H1 (cell line): Measurements from ENCODE around the gene CKAP5. TPM values are rescaled to one million over a fixed set of nuclear protein-coding genes. Genes with fewer than 3 reads are reported as not detected.

ENCODE experiments used
- CTCF ChIA-PET: fragments of 300-600 bp; sonication (Branson Sonifier 250); formaldehyde crosslinking; loops from one replicate; lab custom pipeline; 2021; ENCODE audit not compliant: partially characterized antibody; lab: Charles Lee
- POLR2A ChIA-PET: fragments of 300-600 bp; sonication (Branson Sonifier 250); formaldehyde crosslinking; loops from one replicate; lab custom pipeline; 2021; ENCODE audit warnings: inconsistent platforms; ENCODE audit not compliant: partially characterized antibody; lab: Charles Lee
- DNase-seq, 2 experiments: peaks; one replicate each; pipeline versions ENCODE4 v3.0.0 to v3.0.0-alpha.2; 2010 to 2022; ENCODE audit warnings: low spot score in 2 of 2, low read depth in 1 of 2, mixed read lengths in 1 of 2
- FAIRE-seq: peaks from 2 replicates; lab custom pipeline; 2011; peaks lifted over from hg19 to GRCh38; lab: Jason Lieb, UNC
- H2AFZ ChIP-seq: 2 replicates; pipeline ENCODE4 v1.8.1; 2012; ENCODE audit warnings: low read length, inconsistent platforms
- H2AK5ac ChIP-seq: 2 replicates; pipeline ENCODE4 v1.6.1; 2013; ENCODE audit warnings: low read depth, low read length
- H2BK120ac ChIP-seq: replicated peaks from 2 replicates; pipeline ENCODE3; 2013; ENCODE audit warnings: low read depth, low read length, inconsistent platforms
- H2BK12ac ChIP-seq: 2 replicates; pipeline ENCODE4 v1.6.1; 2013; ENCODE audit warnings: low read depth, low read length
- H2BK15ac ChIP-seq: 2 replicates; pipeline ENCODE4 v1.6.1; 2013; ENCODE audit warnings: low read length
- H2BK20ac ChIP-seq: 2 replicates; pipeline ENCODE4 v1.6.1; 2013; ENCODE audit warnings: low read length
- H2BK5ac ChIP-seq: 2 replicates; pipeline ENCODE4 v1.6.1; 2013; ENCODE audit warnings: low read depth, low read length
- H3K14ac ChIP-seq: 2 replicates; pipeline ENCODE4 v1.6.1; 2013; ENCODE audit warnings: inconsistent platforms; ENCODE audit not compliant: insufficient read length
- H3K18ac ChIP-seq: 2 replicates; pipeline ENCODE4 v1.6.1; 2013; ENCODE audit warnings: low read length; ENCODE audit errors: extremely low read depth
- H3K23ac ChIP-seq: 2 replicates; pipeline ENCODE4 v1.6.1; 2013; ENCODE audit warnings: inconsistent platforms; ENCODE audit not compliant: insufficient read length
- H3K23me2 ChIP-seq: 2 replicates; pipeline ENCODE4 v1.6.1; 2013; ENCODE audit warnings: low read depth, low read length
- H3K27ac ChIP-seq: 2 replicates; pipeline ENCODE4 v1.6.1; 2011; ENCODE audit warnings: low read depth, low read length, inconsistent platforms
- H3K27me3 ChIP-seq, 4 experiments: replicated peaks in 1 of 4; 1 replicate in 1 of 4; 2 replicates in 3 of 4; pipeline versions ENCODE4 v1.6.1 to v1.8.1; 2011 to 2013; ENCODE audit warnings: low read length in 3 of 4, mild to moderate bottlenecking in 3 of 4, inconsistent platforms in 2 of 4, mixed read lengths in 2 of 4, moderate library complexity in 1 of 4; ENCODE audit not compliant: control insufficient read depth in 3 of 4, insufficient read depth in 3 of 4; ENCODE audit errors: extremely low read depth in 1 of 4
- H3K36me3 ChIP-seq, 4 experiments: 2 replicates each; pipeline versions ENCODE4 v1.6.1 to v1.8.1; 2011 to 2013; ENCODE audit warnings: mild to moderate bottlenecking in 4 of 4, low read length in 3 of 4, moderate library complexity in 2 of 4, control low read depth in 1 of 4, inconsistent platforms in 1 of 4; ENCODE audit not compliant: insufficient read depth in 4 of 4, control insufficient read depth in 2 of 4
- H3K4ac ChIP-seq: replicated peaks from 2 replicates; pipeline ENCODE3; 2013; ENCODE audit warnings: low read length, low read depth, mixed read lengths, inconsistent platforms; ENCODE audit not compliant: insufficient read length
- H3K4me1 ChIP-seq, 4 experiments: replicated peaks in 1 of 4; 1 replicate in 1 of 4; 2 replicates in 3 of 4; pipeline versions ENCODE4 v1.6.1 to v1.8.1; 2011 to 2013; ENCODE audit warnings: low read length in 3 of 4, inconsistent platforms in 2 of 4, mixed read lengths in 1 of 4; ENCODE audit not compliant: insufficient read depth in 4 of 4, control insufficient read depth in 3 of 4
- H3K4me2 ChIP-seq, 2 experiments: 2 replicates each; pipeline versions ENCODE4 v1.6.1 to v1.8.1; 2011 to 2013; ENCODE audit warnings: low read depth in 2 of 2, low read length in 2 of 2, control low read depth in 1 of 2, inconsistent platforms in 1 of 2, mild to moderate bottlenecking in 1 of 2; ENCODE audit not compliant: insufficient read depth in 1 of 2
- H3K4me3 ChIP-seq, 4 experiments: fragments of 200-600, 300-600 bp in 1 of 4; sonication (generic), shearing (Covaris generic), sonication (Bioruptor Twin) in 1 of 4; 2 replicates each; pipeline versions ENCODE4 v1.5.1 to v1.8.1; 2011 to 2016; ENCODE audit warnings: low read length in 4 of 4, low read depth in 3 of 4, control low read depth in 2 of 4, inconsistent platforms in 2 of 4, mild to moderate bottlenecking in 2 of 4, mixed read lengths in 1 of 4, moderate library complexity in 1 of 4; ENCODE audit not compliant: insufficient read depth in 2 of 4; ENCODE audit errors: extremely low read depth in 1 of 4
- H3K56ac ChIP-seq: replicated peaks from 2 replicates; pipeline ENCODE3; 2013; ENCODE audit warnings: low read depth, mild to moderate bottlenecking, mixed read lengths, low read length, inconsistent platforms; ENCODE audit not compliant: insufficient read length
- H3K79me1 ChIP-seq: 2 replicates; pipeline ENCODE4 v1.6.1; 2013; ENCODE audit warnings: low read depth, low read length, control low read depth
- H3K79me2 ChIP-seq, 2 experiments: 2 replicates each; pipeline versions ENCODE4 v1.6.1 to v1.8.1; 2012 to 2013; ENCODE audit warnings: low read length in 2 of 2, mild to moderate bottlenecking in 2 of 2, inconsistent platforms in 1 of 2; ENCODE audit not compliant: insufficient read depth in 2 of 2, control insufficient read depth in 1 of 2
- H3K9ac ChIP-seq, 4 experiments: replicated peaks in 1 of 4; 1 replicate in 1 of 4; 2 replicates in 3 of 4; pipeline versions ENCODE4 v1.6.1 to v1.8.1; 2011 to 2013; ENCODE audit warnings: low read depth in 3 of 4, low read length in 3 of 4, control low read depth in 2 of 4, mild to moderate bottlenecking in 2 of 4, moderate library complexity in 2 of 4, inconsistent platforms in 1 of 4; ENCODE audit errors: extremely low read depth in 1 of 4
- H3K9me3 ChIP-seq, 2 experiments: 2 replicates each; pipeline versions ENCODE4 v1.6.1 to v1.8.1; 2012 to 2013; ENCODE audit warnings: mild to moderate bottlenecking in 2 of 2, moderate library complexity in 2 of 2, control low read depth in 1 of 2, inconsistent platforms in 1 of 2, low read depth in 1 of 2, low read length in 1 of 2, mixed read lengths in 1 of 2; ENCODE audit not compliant: insufficient read depth in 2 of 2
- H4K20me1 ChIP-seq, 2 experiments: replicated peaks in 1 of 2; 2 replicates each; pipeline versions ENCODE3 to v1.8.1; 2011 to 2013; ENCODE audit warnings: inconsistent platforms in 2 of 2, low read length in 2 of 2, mild to moderate bottlenecking in 1 of 2; ENCODE audit not compliant: insufficient read depth in 2 of 2, control insufficient read depth in 1 of 2
- H4K5ac ChIP-seq: 2 replicates; pipeline ENCODE4 v1.6.1; 2013; ENCODE audit warnings: low read length, low read depth, mixed read lengths, inconsistent platforms; ENCODE audit not compliant: insufficient read length
- H4K8ac ChIP-seq: 2 replicates; pipeline ENCODE4 v1.8.0; 2013; ENCODE audit warnings: mild to moderate bottlenecking, moderate library complexity, low read length, inconsistent platforms; ENCODE audit not compliant: insufficient read depth; ENCODE audit errors: extremely low read depth
- H4K91ac ChIP-seq: replicated peaks from 2 replicates; pipeline ENCODE3; 2013; ENCODE audit warnings: low read length, mixed read lengths, inconsistent platforms; ENCODE audit not compliant: insufficient read length
- BCL11A ChIP-seq, 2 experiments: IDR thresholded peaks; one replicate each; pipeline ENCODE4 v1.6.1; 2011; ENCODE audit warnings: low read depth in 2 of 2, low read length in 2 of 2, mild to moderate bottlenecking in 2 of 2
- CBX5 ChIP-seq: fragments of 300-800, 300-1000 bp; sonication (generic); IDR thresholded peaks from 2 replicates; pipeline ENCODE4 v1.7.1; 2016; ENCODE audit warnings: antibody characterized with exemption, low read length, low read depth
- CEBPB ChIP-seq: IDR thresholded peaks from 2 replicates; pipeline ENCODE4 v1.6.1; 2012; ENCODE audit warnings: low read depth, low read length
- CHD1 ChIP-seq: IDR thresholded peaks from 2 replicates; pipeline ENCODE4 v1.6.1; 2012; ENCODE audit warnings: low read depth, low read length, improper control_type of control experiment
- GTF2F1 ChIP-seq: IDR thresholded peaks from 2 replicates; pipeline ENCODE4 v1.6.1; 2012; ENCODE audit warnings: low read depth, low read length, improper control_type of control experiment, borderline replicate concordance
- NRF1 ChIP-seq: IDR thresholded peaks from 2 replicates; pipeline ENCODE4 v1.6.1; 2011; ENCODE audit warnings: mild to moderate bottlenecking, low read depth, low read length, improper control_type of control experiment
- SIN3A ChIP-seq, 2 experiments: IDR thresholded peaks in 1 of 2; conservative IDR thresholded peaks in 1 of 2; 2 replicates each; pipeline ENCODE4 v1.6.1; 2011 to 2012; ENCODE audit warnings: low read length in 2 of 2, improper control_type of control experiment in 1 of 2, low read depth in 1 of 2, mild to moderate bottlenecking in 1 of 2
- TEAD4 ChIP-seq: IDR thresholded peaks from 2 replicates; pipeline ENCODE4 v1.6.1; 2012; ENCODE audit warnings: low read depth, low read length, inconsistent platforms, mixed read lengths
- YY1 ChIP-seq: IDR thresholded peaks from 2 replicates; pipeline ENCODE4 v1.6.1; 2011; ENCODE audit warnings: low read depth, mild to moderate bottlenecking, low read length
- WGBS, 2 experiments: shearing (Covaris generic) in 1 of 2; methylation state at CpG; one replicate each; pipeline versions ENCODE4 v1.1.6 to v1.1.7; 2013 to 2015; ENCODE audit warnings: low lambda C conversion rate in 2 of 2, mixed read lengths in 2 of 2, inconsistent platforms in 1 of 2, low coverage in 1 of 2, missing lambda C conversion rate in 1 of 2; ENCODE audit not compliant: insufficient replicate concordance in 2 of 2, insufficient coverage in 1 of 2, insufficient read length in 1 of 2; ENCODE audit errors: extremely low coverage in 1 of 2, missing lambda C conversion rate in 1 of 2; 5-methylcytosine and 5-hydroxymethylcytosine counted together
- polyA plus RNA-seq, 7 experiments: library from polyadenylated mRNA; depleted of rRNA in 3 of 7; stranded (reverse) in 5 of 7; unstranded in 2 of 7; fragments of >200 nt in 5 of 7; fragments of 200-250 nt in 2 of 7; gene quantifications; 1 replicate in 5 of 7; 2 replicates in 1 of 7; 4 replicates in 1 of 7; pipeline versions ENCODE4 v1.2.1 to v1.2.3, GENCODE V29; 2011 to 2013; ENCODE audit warnings: missing spikeins in 2 of 7, mixed read lengths in 2 of 7
- total RNA-seq: library from RNA; stranded (reverse); fragmentation: NEBNext Ultra II Directional; extraction: Animal tissue kit (Norgen Biotek cat#: 25700); gene quantifications from 2 replicates; pipeline ENCODE4 v1.2.1, GENCODE V29; 2021

The CKAP5 gene
- total and polyA plus RNA-seq, 2 of the 8 experiments (the other 6 are each of a cell fraction or from before 2014, with no cell fraction given) = 64.8 to 185 TPM

GRCh38 chr11:46705070-46705688 is 140.9 kb downstream of the CKAP5 start:
- H3K79me2 ChIP-seq = peaks cover 3 to 12% of the 10 kb centered on the region in 2 experiments; a peak in 2 of 4 replicates
- no peak overlapping the region for H3K27ac ChIP-seq
- H3K9ac ChIP-seq = no peak overlapping the region
- DNase-seq (no peak), FAIRE-seq (no peak)
- H4K8ac ChIP-seq = no peak overlapping the region
- peaks cover 18 to 41% (median 33%) of the 10 kb centered on the region in 4 experiments for H3K36me3 ChIP-seq
- H3K23me2 ChIP-seq = peaks cover 6% of the 10 kb centered on the region; the same call in 1 of the 2 replicates
- H2BK20ac ChIP-seq = no peak overlapping the region
- no peak overlapping the region for H2AFZ ChIP-seq
- H2BK120ac ChIP-seq = no peak overlapping the region
- CTCF ChIA-PET = interaction anchor here (1.3 kb wide), 1 partner anchor 11 kb away, joined by 3 read pairs; no protein-coding TSS in a partner anchor
- TF ChIP-seq CEBPB (no peak), SIN3A (conservative IDR thresholded peaks at IDR 0.05 in 1 of 2, IDR thresholded peaks at IDR 0.05 in 1 of 2; ENCODE audit: low read depth in 1 of 2, low read length in 2 of 2) (no peak), CHD1 (no peak), CBX5 (no peak), NRF1 (no peak), YY1 (no peak), TEAD4 (no peak), BCL11A (IDR thresholded peaks at IDR 0.05; ENCODE audit: low read depth in 2 of 2, low read length in 2 of 2) (no peak), GTF2F1 (no peak)
- no peak overlapping the region for H2AK5ac ChIP-seq
- no peak overlapping the region for H3K4me2 ChIP-seq
- no peak overlapping the region for H3K56ac ChIP-seq
- H3K4me3 ChIP-seq = no peak overlapping the region
- H4K5ac ChIP-seq = no peak overlapping the region
- H3K4me1 ChIP-seq = no peaks in the 10 kb centered on the region; a peak in 2 of 7 replicates
- H4K91ac ChIP-seq = no peak overlapping the region
- 96% methylated on average over 30 of the region's 31 CpGs; no CpG with 5 or more reads in 1 of the 2 experiments for WGBS, 2 experiments
- H3K14ac ChIP-seq = no peak overlapping the region
- no peak overlapping the region for H3K23ac ChIP-seq
- no peak overlapping the region for H2BK15ac ChIP-seq
- no peaks in the 10 kb centered on the region for H3K79me1 ChIP-seq
- H4K20me1 ChIP-seq = peaks cover 2 to 5% of the 10 kb centered on the region in 2 experiments
- H3K4ac ChIP-seq = no peak overlapping the region
- no peak overlapping the region for H2BK5ac ChIP-seq
- POLR2A ChIA-PET = interaction anchor here (1.0 to 5.2 kb wide), 3 partner anchors 8 to 16 kb away, joined by 5 to 21 read pairs (median 18); partner anchors contain the start of gene F2
- H3K9me3 ChIP-seq = no peaks in the 10 kb centered on the region
- H2BK12ac ChIP-seq = no peak overlapping the region
- H3K18ac ChIP-seq = no peak overlapping the region
- H3K27me3 ChIP-seq = no peaks in the 10 kb centered on the region
